Breast epithelium (tissue), 4 donors: ENCODE results near the gene ANKZF1. TPM values are rescaled to one million over a fixed set of nuclear protein-coding genes. Genes with fewer than 3 reads are reported as not detected.

Experiments used
- DNase-seq, 2 donors: peaks; one replicate each; pipeline ENCODE4 v3.0.0-alpha.2; 2019; ENCODE audit warnings: low spot score in 2 of 2
- H3K27ac ChIP-seq, 2 donors: fragments of 200-600 bp; sonication (generic) in 1 of 2; one replicate each; pipeline ENCODE4 v1.5.1; 2016 to 2019; ENCODE audit warnings: mild to moderate bottlenecking in 1 of 2
- H3K27me3 ChIP-seq, 2 donors: fragments of 200-600 bp; sonication (generic) in 1 of 2; one replicate each; pipeline versions ENCODE4 v1.5.1 to v1.6.0; 2017 to 2019; ENCODE audit warnings: control low read depth in 1 of 2, mild to moderate bottlenecking in 1 of 2
- H3K36me3 ChIP-seq: fragments of 200-600 bp; one replicate; pipeline ENCODE4 v1.5.1; 2019
- H3K4me1 ChIP-seq, 2 donors: fragments of 200-600 bp; sonication (generic); one replicate each; pipeline ENCODE4 v1.5.1; 2016 to 2019; ENCODE audit warnings: control low read depth in 1 of 2
- H3K4me3 ChIP-seq, 3 donors: fragments of 200-600 bp; sonication (generic); 1 replicate in 2 of 3; 2 replicates in 1 of 3; pipeline ENCODE4 v1.5.1; 2016 to 2019; ENCODE audit warnings: mild to moderate bottlenecking in 3 of 3, moderate library complexity in 2 of 3
- H3K9me3 ChIP-seq, 2 donors: fragments of 200-600 bp; sonication (generic) in 1 of 2; one replicate each; pipeline ENCODE4 v1.5.1; 2016 to 2019; ENCODE audit warnings: control low read depth in 1 of 2
- POLR2A ChIP-seq: fragments of 450-650 bp; IDR thresholded peaks from one replicate; pipeline ENCODE4 v1.6.1; 2016; ENCODE audit warnings: antibody characterized with exemption, mild to moderate bottlenecking, moderate library complexity
- POLR2AphosphoS5 ChIP-seq, 3 donors: sonication (generic); formaldehyde crosslinking; IDR thresholded peaks; one replicate each; pipeline ENCODE4 v1.6.1; 2017; ENCODE audit warnings: antibody characterized with exemption in 3 of 3
- intact Hi-C: fragments of 100-400 bp; cut with DNase I; formaldehyde crosslinking; loops from one replicate; pipeline ENCODE4 v1.15.1; 2023; ENCODE audit warnings: low total_unique reads
- total RNA-seq, 3 donors: library from RNA; depleted of rRNA; stranded (reverse); fragments of >200 nt; gene quantifications; one replicate each; pipeline ENCODE4 v1.1.0, GENCODE V29; 2016
- TF ChIP-seq, protein P1 (sequence below), 3 donors: fragments of 450-650 bp; IDR thresholded peaks; one replicate each; pipeline ENCODE4 v1.5.1; 2016 to 2017; ENCODE audit warnings: antibody characterized with exemption in 3 of 3, mild to moderate bottlenecking in 3 of 3, moderate library complexity in 3 of 3

Gene ANKZF1
- total RNA-seq, 3 donors from 2014 or later = 29.3 to 101 (median 67.8) TPM

DNA sequence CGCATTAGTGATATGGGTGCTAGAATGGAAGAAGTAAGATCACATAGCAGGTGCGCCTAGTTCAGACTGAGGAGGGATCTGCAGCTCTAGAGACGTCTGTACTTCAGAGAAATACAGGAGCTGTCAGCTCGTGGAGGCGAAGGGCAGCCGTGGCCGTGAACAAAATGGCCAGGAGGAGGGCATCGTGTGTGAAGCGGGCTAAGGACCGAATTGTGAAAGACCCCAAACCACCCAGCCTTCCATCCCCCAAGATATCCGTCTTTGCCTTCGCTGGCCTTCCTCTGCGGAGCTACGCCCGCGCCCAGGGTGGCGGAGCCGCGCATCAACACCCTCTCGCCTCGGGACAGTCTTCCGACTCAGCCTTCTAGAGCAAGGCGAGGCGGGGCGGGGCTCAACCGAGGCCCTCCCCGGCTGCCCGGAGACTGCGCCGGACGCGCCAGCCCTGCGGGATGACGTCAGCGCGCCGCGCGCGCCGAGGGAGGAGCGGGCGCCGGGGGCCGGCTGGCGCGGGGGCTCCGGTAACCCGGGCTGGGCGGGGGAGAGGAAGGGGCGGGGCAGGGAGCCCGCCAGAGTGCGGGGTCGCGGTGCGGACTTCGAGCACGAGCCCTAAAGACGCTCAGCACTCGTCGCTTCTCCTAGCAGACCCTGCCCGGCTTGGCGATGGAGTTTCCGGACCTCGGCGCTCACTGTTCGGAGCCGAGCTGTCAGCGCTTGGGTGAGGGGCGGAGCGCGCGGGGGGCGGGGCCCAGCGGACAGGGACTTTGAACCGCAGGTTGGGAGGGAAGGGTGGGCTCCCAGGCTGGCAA lies 23.1 kb upstream of the ANKZF1 start, which contains the start of gene ZFAND2B:
ZFAND2B (plus strand) TSS at position 455 of the 806 bp plus-strand sequence; CDS start at position 661, 206 bp downstream.
- Histone ChIP-seq H3K27ac (peak within 1 kb of the TSS; percentile 91 to 97), H3K4me3 (peak within 1 kb of the TSS; percentile 70 to 73 (median 71)), H3K4me1 (peaks cover 5 to 13% of the 10 kb centered on the region in 2 donors), H3K9me3 (no peaks in the 10 kb centered on the region), H3K36me3 (no peaks in the 10 kb centered on the region), H3K27me3 (no peaks in the 10 kb centered on the region)
- peak; percentile 93 to 94 for DNase-seq
- intact Hi-C loops = no loop called here
- TF ChIP-seq POLR2AphosphoS5 (IDR thresholded peaks at IDR 0.05) (peak; percentile 93 to 96 (median 95)), POLR2A (peak; percentile 77)
- TF ChIP-seq, protein P1, sequence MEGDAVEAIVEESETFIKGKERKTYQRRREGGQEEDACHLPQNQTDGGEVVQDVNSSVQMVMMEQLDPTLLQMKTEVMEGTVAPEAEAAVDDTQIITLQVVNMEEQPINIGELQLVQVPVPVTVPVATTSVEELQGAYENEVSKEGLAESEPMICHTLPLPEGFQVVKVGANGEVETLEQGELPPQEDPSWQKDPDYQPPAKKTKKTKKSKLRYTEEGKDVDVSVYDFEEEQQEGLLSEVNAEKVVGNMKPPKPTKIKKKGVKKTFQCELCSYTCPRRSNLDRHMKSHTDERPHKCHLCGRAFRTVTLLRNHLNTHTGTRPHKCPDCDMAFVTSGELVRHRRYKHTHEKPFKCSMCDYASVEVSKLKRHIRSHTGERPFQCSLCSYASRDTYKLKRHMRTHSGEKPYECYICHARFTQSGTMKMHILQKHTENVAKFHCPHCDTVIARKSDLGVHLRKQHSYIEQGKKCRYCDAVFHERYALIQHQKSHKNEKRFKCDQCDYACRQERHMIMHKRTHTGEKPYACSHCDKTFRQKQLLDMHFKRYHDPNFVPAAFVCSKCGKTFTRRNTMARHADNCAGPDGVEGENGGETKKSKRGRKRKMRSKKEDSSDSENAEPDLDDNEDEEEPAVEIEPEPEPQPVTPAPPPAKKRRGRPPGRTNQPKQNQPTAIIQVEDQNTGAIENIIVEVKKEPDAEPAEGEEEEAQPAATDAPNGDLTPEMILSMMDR (IDR thresholded peaks at IDR 0.05) = peak in 2 of 3 donors; percentile 49 to 53

- intact Hi-C loops = no loop called here
- TF ChIP-seq POLR2AphosphoS5 (IDR thresholded peaks at IDR 0.05) = no peak
- TF ChIP-seq POLR2A = no peak
- TF ChIP-seq, protein P1 (IDR thresholded peaks at IDR 0.05) = no peak
- Histone ChIP-seq H3K36me3 (no peaks in the 10 kb centered on the region), H3K9me3 (no peaks in the 10 kb centered on the region), H3K27ac (peak overlapping the region; percentile 91 to 97), H3K4me1 (peaks cover 5 to 13% of the 10 kb centered on the region in 2 donors), H3K4me3 (peak overlapping the region; percentile 70 to 73 (median 71)), H3K27me3 (no peaks in the 10 kb centered on the region)
- no peak for DNase-seq
Observed at GRCh38 chr2:219207134-219207883, 22.3 kb upstream of the ANKZF1 start.

GRCh38 chr2:219207884-219208740 lies 21.5 kb upstream of the ANKZF1 start:
- Histone ChIP-seq H3K27ac (peak overlapping the region; percentile 91 to 97), H3K27me3 (no peaks in the 10 kb centered on the region), H3K36me3 (no peaks in the 10 kb centered on the region), H3K9me3 (no peaks in the 10 kb centered on the region), H3K4me1 (peaks cover 5 to 13% of the 10 kb centered on the region in 2 donors), H3K4me3 (peak overlapping the region in 2 of 3 donors; percentile 70 to 71)
- DNase-seq = no peak
- TF ChIP-seq, protein P1 (IDR thresholded peaks at IDR 0.05) = no peak
- no peak for TF ChIP-seq POLR2AphosphoS5 (IDR thresholded peaks at IDR 0.05)
- no peak for TF ChIP-seq POLR2A
- intact Hi-C loops = no loop called here

DNA sequence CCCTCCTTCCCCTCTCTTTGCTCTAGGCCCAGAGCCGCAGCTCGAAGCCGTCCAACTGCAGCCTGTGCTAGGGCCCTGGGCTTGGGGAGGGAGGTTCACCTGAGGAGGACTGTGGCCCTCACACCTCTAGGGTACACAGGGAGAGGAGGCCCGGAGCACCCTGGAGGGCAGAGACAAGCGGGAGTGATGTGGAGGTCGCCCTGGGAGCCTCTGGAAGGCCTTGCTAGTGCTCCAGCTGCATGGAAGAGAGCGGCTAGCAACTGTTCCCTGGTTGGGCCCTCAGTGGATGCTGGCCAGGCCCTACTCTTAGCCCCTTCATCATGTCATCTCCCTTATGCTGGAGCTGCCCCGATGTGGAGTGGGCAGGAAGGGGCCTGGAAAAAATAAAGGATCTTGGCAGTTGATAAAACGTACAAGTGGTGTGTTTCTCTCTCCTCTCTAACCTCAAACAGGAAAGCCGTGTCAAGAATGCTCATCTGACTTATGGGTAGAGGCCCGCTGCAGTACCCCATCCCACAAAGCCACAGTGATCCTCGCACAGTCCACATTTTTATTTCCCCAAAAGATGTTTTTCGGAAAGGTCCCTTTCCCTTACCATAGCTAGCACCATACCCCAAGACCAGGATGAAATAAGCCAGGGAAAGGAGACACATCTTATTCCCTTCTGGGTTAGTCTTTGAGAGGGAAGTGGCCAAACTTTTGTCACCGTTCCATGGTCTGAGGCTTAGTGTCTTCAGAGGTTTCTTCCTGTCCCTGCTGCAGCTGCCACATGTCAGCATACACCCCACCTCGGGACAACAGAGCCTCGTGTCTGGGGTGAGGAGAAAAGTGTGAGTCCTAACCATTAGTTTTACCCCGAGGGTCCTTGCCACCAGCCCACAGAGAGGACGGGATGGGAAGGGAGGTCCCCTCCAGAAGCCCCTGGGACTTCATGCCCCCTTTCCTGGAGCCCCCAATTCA lies 20.1 kb upstream of the ANKZF1 start:
- no peaks in the 10 kb centered on the region for H3K27me3 ChIP-seq
- no peak for DNase-seq
- no peak overlapping the region for H3K4me3 ChIP-seq
- peaks cover 5 to 13% of the 10 kb centered on the region in 2 donors for H3K4me1 ChIP-seq
- H3K36me3 ChIP-seq = no peaks in the 10 kb centered on the region
- H3K27ac ChIP-seq = peak overlapping the region; percentile 2 to 91
- intact Hi-C loops = no loop called here
- no peaks in the 10 kb centered on the region for H3K9me3 ChIP-seq
- TF ChIP-seq POLR2AphosphoS5 (IDR thresholded peaks at IDR 0.05) (no peak), POLR2A (no peak)
- TF ChIP-seq, protein P1 (IDR thresholded peaks at IDR 0.05) = no peak
